ENCODE data around the gene AFAP1. TPM values are rescaled to one million over a fixed set of nuclear protein-coding genes. Genes with fewer than 3 reads are reported as not detected.

Gene AFAP1
- total RNA-seq, 1 experiment from 2014 or later: 94.7 TPM

GRCh38 chr4:7874838-7875237 is 64.8 kb downstream of the AFAP1 start:
- ATAC-seq (no peak), DNase-seq (ENCODE audit: low read depth, low spot score) (no peak)
- no peak overlapping the region for H3K4me3 ChIP-seq (ENCODE audit: low read depth in 2 of 2, low read length in 2 of 2)
- TF ChIP-seq CTCF (IDR thresholded peaks at IDR 0.05) (no peak), REST (IDR thresholded peaks at IDR 0.05; ENCODE audit: insufficient read depth in 1 of 2, low read depth in 2 of 2, low read length in 1 of 2) (no peak), SIN3A (IDR thresholded peaks at IDR 0.05; ENCODE audit: borderline replicate concordance, insufficient read depth, low read depth, low read length) (no peak), POLR2AphosphoS5 (IDR thresholded peaks at IDR 0.05; ENCODE audit: low read depth, low read length) (no peak), TCF7L2 (IDR thresholded peaks at IDR 0.05; ENCODE audit: low read depth, low read length) (no peak)
- H3K27ac ChIP-seq (ENCODE audit: low read length): peak overlapping the region; percentile 90; the same call in 1 of the 2 replicates
- H3K9me3 ChIP-seq (ENCODE audit: control insufficient read depth, insufficient read depth, low read depth, low read length): no peaks in the 10 kb centered on the region
- H3K36me3 ChIP-seq (ENCODE audit: control insufficient read depth, insufficient read depth, low read length): no peaks in the 10 kb centered on the region; the same call in 1 of the 2 replicates
- intact Hi-C loops (cut with micrococcal nuclease; ENCODE audit: unreplicated experiment): loop anchor here (10.0 kb wide), 1 partner anchor 60 kb away; the partner anchor contains the start of gene AFAP1
- in situ Hi-C loops (cut with HindIII; ENCODE audit: low pct_unique_long_range_greater_than_20kb, low sequenced_read_pairs): no loop called here
- CTCF ChIA-PET: no interaction called here
- no TSS peak for BruUV-seq (replicated peaks)
- POLR2A ChIA-PET: no interaction called here
- peaks cover 89% of the 10 kb centered on the region for H3K4me1 ChIP-seq (ENCODE audit: control insufficient read depth, insufficient read depth, low read length)
- H3K27me3 ChIP-seq (ENCODE audit: control insufficient read depth, insufficient read depth, low read length): no peaks in the 10 kb centered on the region

GRCh38 chr4:7873881-7874280 is 65.8 kb downstream of the AFAP1 start:
- intact Hi-C loops (cut with micrococcal nuclease; ENCODE audit: unreplicated experiment): loop anchor here (10.0 kb wide), 1 partner anchor 61 kb away; the partner anchor contains the start of gene AFAP1
- POLR2A ChIA-PET: interaction anchor here (0.7 kb wide), 1 partner anchor 67 kb away, joined by 7 read pairs; no protein-coding TSS in a partner anchor

More at GRCh38 chr4:7873881-7874280, 65.8 kb downstream of the AFAP1 start:
- DNase-seq (ENCODE audit: low read depth, low spot score) (no peak), ATAC-seq (no peak)
- Histone ChIP-seq H3K27ac (ENCODE audit: low read length) (peak overlapping the region; percentile 60), H3K4me3 (ENCODE audit: low read depth in 2 of 2, low read length in 2 of 2) (no peak overlapping the region), H3K9me3 (ENCODE audit: control insufficient read depth, insufficient read depth, low read depth, low read length) (no peaks in the 10 kb centered on the region), H3K27me3 (ENCODE audit: control insufficient read depth, insufficient read depth, low read length) (no peaks in the 10 kb centered on the region), H3K4me1 (ENCODE audit: control insufficient read depth, insufficient read depth, low read length) (peaks cover 88% of the 10 kb centered on the region), H3K36me3 (ENCODE audit: control insufficient read depth, insufficient read depth, low read length) (peaks cover under 1% of the 10 kb centered on the region; the same call in 1 of the 2 replicates)
- in situ Hi-C loops (cut with HindIII; ENCODE audit: low pct_unique_long_range_greater_than_20kb, low sequenced_read_pairs): no loop called here
- no peak for TF ChIP-seq SIN3A (IDR thresholded peaks at IDR 0.05; ENCODE audit: borderline replicate concordance, insufficient read depth, low read depth, low read length)
- no peak for TF ChIP-seq REST (IDR thresholded peaks at IDR 0.05; ENCODE audit: insufficient read depth in 1 of 2, low read depth in 2 of 2, low read length in 1 of 2)
- TF ChIP-seq TCF7L2 (IDR thresholded peaks at IDR 0.05; ENCODE audit: low read depth, low read length): no peak
- no peak for TF ChIP-seq POLR2AphosphoS5 (IDR thresholded peaks at IDR 0.05; ENCODE audit: low read depth, low read length)
- TF ChIP-seq CTCF (IDR thresholded peaks at IDR 0.05): no peak
- CTCF ChIA-PET: no interaction called here
- BruUV-seq (replicated peaks): no TSS peak
